HepG2 (cell line): Measurements from ENCODE around the gene ZNF629. TPM values are rescaled to one million over a fixed set of nuclear protein-coding genes. Genes with fewer than 3 reads are reported as not detected.

Experiments
- FOXJ3 ChIP-seq: sonication (generic); formaldehyde crosslinking; IDR thresholded peaks from 2 replicates; pipeline ENCODE4 v1.4.0; 2020; ENCODE audit warnings: missing genetic modification reagents, mild to moderate bottlenecking, borderline replicate concordance
- GABPB1 ChIP-seq: IDR thresholded peaks from 2 replicates; pipeline ENCODE4 v1.6.1; 2016; ENCODE audit warnings: mild to moderate bottlenecking, missing genetic modification reagents, moderate library complexity, missing compliant biosample characterization
- HOXA3 ChIP-seq: sonication (generic); formaldehyde crosslinking; IDR thresholded peaks from 2 replicates; pipeline ENCODE4 v1.5.0; 2020; ENCODE audit warnings: missing genetic modification reagents
- KDM1A ChIP-seq: IDR thresholded peaks from 2 replicates; pipeline ENCODE4 v1.6.1; 2016; ENCODE audit warnings: missing compliant biosample characterization
- POLR2G ChIP-seq: fragments of 200-400 bp; formaldehyde crosslinking; IDR thresholded peaks from 2 replicates; pipeline ENCODE4 v1.6.1; 2018; ENCODE audit warnings: mild to moderate bottlenecking, low read depth, low read length, moderate library complexity
- SUZ12 ChIP-seq: fragments of 150-350 bp; IDR thresholded peaks from 2 replicates; pipeline ENCODE4 v1.6.1; 2014; ENCODE audit warnings: low read depth, low read length
- ZFP37 ChIP-seq: sonication (generic); formaldehyde crosslinking; IDR thresholded peaks from 2 replicates; pipeline ENCODE4 v1.4.0; 2020; ENCODE audit warnings: missing genetic modification reagents, borderline replicate concordance
- ZKSCAN1 ChIP-seq: fragments of 150-350 bp; IDR thresholded peaks from 2 replicates; pipeline ENCODE4 v1.6.1; 2014; ENCODE audit warnings: low read length
- ZMYM2 ChIP-seq: sonication (generic); formaldehyde crosslinking; IDR thresholded peaks from 2 replicates; pipeline ENCODE4 v1.8.0; 2022; ENCODE audit warnings: mild to moderate bottlenecking, missing genetic modification reagents
- ZNF205 ChIP-seq: IDR thresholded peaks from 2 replicates; pipeline ENCODE4 v1.6.1; 2018; ENCODE audit warnings: missing biosample characterization, missing genetic modification reagents
- ZNF264 ChIP-seq: sonication (generic); formaldehyde crosslinking; IDR thresholded peaks from 2 replicates; pipeline ENCODE4 v1.4.0; 2020; ENCODE audit warnings: missing genetic modification reagents
- ZNF274 ChIP-seq: sonication (generic); formaldehyde crosslinking; IDR thresholded peaks from 2 replicates; pipeline ENCODE4 v1.5.1; 2020; ENCODE audit warnings: mild to moderate bottlenecking, missing genetic modification reagents
- ZNF335 ChIP-seq: sonication (generic); formaldehyde crosslinking; IDR thresholded peaks from 2 replicates; pipeline ENCODE4 v1.4.0; 2020; ENCODE audit warnings: missing genetic modification reagents
- ZNF775 ChIP-seq: sonication (generic); formaldehyde crosslinking; IDR thresholded peaks from 2 replicates; pipeline ENCODE4 v1.4.0; 2020; ENCODE audit warnings: missing genetic modification reagents, mild to moderate bottlenecking, moderate library complexity, borderline replicate concordance
- polyA plus RNA-seq, 8 experiments: library from polyadenylated mRNA; depleted of rRNA in 3 of 8; stranded (reverse) in 7 of 8; unstranded in 1 of 8; fragments of >200 nt; fragmentation: Illumina TruSeq in 4 of 8; extraction: Trizol in 4 of 8; gene quantifications; 2 replicates each; pipeline versions ENCODE4 v1.2.1 to v1.2.3, GENCODE V29; 2011 to 2016; ENCODE audit warnings: low read depth in 4 of 8, missing spikeins in 1 of 8, mixed read lengths in 1 of 8; ENCODE audit not compliant: insufficient read depth in 1 of 8
- total RNA-seq, 5 experiments: library from RNA; depleted of rRNA; stranded (reverse); fragments of >200 nt; fragmentation: Illumina TruSeq; extraction: Trizol; gene quantifications; 2 replicates each; pipeline ENCODE4 v1.2.3, GENCODE V29; 2016; ENCODE audit warnings: low read depth in 1 of 5
- TF ChIP-seq, protein P1 (sequence below): IDR thresholded peaks from 2 replicates; pipeline ENCODE4 v1.4.0; 2020; ENCODE audit warnings: mild to moderate bottlenecking, missing genetic modification reagents
- TF ChIP-seq, protein P2 (sequence below): sonication (generic); formaldehyde crosslinking; IDR thresholded peaks from 2 replicates; pipeline ENCODE4 v1.4.0; 2020; ENCODE audit warnings: missing genetic modification reagents, borderline replicate concordance
- TF ChIP-seq, protein P3 (sequence below): sonication (generic); formaldehyde crosslinking; IDR thresholded peaks from 2 replicates; pipeline ENCODE4 v1.8.1; 2023; ENCODE audit warnings: mild to moderate bottlenecking, missing genetic modification reagents
- TF ChIP-seq, protein P4 (sequence below): sonication (generic); formaldehyde crosslinking; IDR thresholded peaks from 2 replicates; pipeline ENCODE4 v1.5.1; 2020; ENCODE audit warnings: missing genetic modification reagents, mild to moderate bottlenecking, borderline replicate concordance

The ZNF629 gene
- total and polyA plus RNA-seq, 2 of the 13 experiments (the other 11 are each of a cell fraction or from before 2014, with no cell fraction given) = 6.1 to 16.5 TPM

DNA sequence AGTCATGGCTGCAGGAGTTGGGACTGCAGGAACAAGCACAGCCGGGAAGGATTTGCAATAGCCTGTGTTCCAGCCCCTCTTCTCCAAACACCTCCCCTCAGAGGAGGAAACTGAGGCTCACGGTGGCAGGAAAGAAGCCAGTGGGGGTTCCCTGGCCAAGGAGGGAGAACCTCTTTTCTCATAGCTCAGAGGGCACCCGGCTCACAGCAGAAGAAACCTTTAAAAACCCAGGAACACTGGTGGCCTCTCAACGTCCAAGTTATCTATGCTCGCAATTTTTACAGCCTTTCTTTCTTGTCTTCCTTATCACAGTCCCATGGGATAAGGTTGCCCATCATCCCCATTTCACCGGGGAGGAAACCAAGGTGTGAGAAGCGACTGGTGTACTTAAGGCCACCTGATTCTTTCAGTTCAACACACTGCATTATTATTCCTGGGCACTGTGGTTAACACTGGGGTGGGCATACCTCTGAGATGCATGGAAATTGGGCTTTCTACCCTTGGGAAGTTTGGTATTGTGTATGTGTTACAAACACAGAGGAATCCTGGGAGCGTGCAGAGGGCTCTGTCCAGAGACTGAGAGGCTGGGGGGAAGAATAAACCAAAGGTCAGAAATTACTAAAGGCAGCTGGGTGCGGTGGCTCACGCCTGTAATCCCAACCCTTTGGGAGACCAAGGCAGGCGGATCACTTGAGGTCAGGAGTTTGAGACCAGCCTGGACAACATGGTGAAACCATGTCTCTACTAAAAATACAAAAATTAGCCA is 791 bp upstream of the ZNF629 start (continued):
- TF ChIP-seq, protein P1, sequence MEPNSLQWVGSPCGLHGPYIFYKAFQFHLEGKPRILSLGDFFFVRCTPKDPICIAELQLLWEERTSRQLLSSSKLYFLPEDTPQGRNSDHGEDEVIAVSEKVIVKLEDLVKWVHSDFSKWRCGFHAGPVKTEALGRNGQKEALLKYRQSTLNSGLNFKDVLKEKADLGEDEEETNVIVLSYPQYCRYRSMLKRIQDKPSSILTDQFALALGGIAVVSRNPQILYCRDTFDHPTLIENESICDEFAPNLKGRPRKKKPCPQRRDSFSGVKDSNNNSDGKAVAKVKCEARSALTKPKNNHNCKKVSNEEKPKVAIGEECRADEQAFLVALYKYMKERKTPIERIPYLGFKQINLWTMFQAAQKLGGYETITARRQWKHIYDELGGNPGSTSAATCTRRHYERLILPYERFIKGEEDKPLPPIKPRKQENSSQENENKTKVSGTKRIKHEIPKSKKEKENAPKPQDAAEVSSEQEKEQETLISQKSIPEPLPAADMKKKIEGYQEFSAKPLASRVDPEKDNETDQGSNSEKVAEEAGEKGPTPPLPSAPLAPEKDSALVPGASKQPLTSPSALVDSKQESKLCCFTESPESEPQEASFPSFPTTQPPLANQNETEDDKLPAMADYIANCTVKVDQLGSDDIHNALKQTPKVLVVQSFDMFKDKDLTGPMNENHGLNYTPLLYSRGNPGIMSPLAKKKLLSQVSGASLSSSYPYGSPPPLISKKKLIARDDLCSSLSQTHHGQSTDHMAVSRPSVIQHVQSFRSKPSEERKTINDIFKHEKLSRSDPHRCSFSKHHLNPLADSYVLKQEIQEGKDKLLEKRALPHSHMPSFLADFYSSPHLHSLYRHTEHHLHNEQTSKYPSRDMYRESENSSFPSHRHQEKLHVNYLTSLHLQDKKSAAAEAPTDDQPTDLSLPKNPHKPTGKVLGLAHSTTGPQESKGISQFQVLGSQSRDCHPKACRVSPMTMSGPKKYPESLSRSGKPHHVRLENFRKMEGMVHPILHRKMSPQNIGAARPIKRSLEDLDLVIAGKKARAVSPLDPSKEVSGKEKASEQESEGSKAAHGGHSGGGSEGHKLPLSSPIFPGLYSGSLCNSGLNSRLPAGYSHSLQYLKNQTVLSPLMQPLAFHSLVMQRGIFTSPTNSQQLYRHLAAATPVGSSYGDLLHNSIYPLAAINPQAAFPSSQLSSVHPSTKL (CRISPR knock-in tag) = peak; percentile 35; the same call in 1 of the 2 replicates
- no peak; the same call in 1 of the 2 replicates for TF ChIP-seq ZNF335 (CRISPR knock-in tag)
- TF ChIP-seq ZFP37 (CRISPR knock-in tag) = no peak
- no peak for TF ChIP-seq SUZ12
- TF ChIP-seq FOXJ3 = no peak
- peak; percentile 59; the same call in 1 of the 2 replicates for TF ChIP-seq ZNF264 (CRISPR knock-in tag)
- no peak for TF ChIP-seq ZNF205
- TF ChIP-seq ZNF274 = no peak
- TF ChIP-seq, protein P2, sequence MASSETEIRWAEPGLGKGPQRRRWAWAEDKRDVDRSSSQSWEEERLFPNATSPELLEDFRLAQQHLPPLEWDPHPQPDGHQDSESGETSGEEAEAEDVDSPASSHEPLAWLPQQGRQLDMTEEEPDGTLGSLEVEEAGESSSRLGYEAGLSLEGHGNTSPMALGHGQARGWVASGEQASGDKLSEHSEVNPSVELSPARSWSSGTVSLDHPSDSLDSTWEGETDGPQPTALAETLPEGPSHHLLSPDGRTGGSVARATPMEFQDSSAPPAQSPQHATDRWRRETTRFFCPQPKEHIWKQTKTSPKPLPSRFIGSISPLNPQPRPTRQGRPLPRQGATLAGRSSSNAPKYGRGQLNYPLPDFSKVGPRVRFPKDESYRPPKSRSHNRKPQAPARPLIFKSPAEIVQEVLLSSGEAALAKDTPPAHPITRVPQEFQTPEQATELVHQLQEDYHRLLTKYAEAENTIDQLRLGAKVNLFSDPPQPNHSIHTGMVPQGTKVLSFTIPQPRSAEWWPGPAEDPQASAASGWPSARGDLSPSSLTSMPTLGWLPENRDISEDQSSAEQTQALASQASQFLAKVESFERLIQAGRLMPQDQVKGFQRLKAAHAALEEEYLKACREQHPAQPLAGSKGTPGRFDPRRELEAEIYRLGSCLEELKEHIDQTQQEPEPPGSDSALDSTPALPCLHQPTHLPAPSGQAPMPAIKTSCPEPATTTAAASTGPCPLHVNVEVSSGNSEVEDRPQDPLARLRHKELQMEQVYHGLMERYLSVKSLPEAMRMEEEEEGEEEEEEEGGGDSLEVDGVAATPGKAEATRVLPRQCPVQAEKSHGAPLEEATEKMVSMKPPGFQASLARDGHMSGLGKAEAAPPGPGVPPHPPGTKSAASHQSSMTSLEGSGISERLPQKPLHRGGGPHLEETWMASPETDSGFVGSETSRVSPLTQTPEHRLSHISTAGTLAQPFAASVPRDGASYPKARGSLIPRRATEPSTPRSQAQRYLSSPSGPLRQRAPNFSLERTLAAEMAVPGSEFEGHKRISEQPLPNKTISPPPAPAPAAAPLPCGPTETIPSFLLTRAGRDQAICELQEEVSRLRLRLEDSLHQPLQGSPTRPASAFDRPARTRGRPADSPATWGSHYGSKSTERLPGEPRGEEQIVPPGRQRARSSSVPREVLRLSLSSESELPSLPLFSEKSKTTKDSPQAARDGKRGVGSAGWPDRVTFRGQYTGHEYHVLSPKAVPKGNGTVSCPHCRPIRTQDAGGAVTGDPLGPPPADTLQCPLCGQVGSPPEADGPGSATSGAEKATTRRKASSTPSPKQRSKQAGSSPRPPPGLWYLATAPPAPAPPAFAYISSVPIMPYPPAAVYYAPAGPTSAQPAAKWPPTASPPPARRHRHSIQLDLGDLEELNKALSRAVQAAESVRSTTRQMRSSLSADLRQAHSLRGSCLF (CRISPR knock-in tag) = no peak
- no peak for TF ChIP-seq GABPB1 (CRISPR knock-in tag)
- TF ChIP-seq POLR2G = peak; percentile 0; the same call in 1 of the 2 replicates
- TF ChIP-seq ZKSCAN1 = no peak
- TF ChIP-seq, protein P3, sequence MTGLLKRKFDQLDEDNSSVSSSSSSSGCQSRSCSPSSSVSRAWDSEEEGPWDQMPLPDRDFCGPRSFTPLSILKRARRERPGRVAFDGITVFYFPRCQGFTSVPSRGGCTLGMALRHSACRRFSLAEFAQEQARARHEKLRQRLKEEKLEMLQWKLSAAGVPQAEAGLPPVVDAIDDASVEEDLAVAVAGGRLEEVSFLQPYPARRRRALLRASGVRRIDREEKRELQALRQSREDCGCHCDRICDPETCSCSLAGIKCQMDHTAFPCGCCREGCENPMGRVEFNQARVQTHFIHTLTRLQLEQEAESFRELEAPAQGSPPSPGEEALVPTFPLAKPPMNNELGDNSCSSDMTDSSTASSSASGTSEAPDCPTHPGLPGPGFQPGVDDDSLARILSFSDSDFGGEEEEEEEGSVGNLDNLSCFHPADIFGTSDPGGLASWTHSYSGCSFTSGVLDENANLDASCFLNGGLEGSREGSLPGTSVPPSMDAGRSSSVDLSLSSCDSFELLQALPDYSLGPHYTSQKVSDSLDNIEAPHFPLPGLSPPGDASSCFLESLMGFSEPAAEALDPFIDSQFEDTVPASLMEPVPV (CRISPR knock-in tag) = no peak
- TF ChIP-seq HOXA3 (CRISPR knock-in tag) = peak; percentile 39; the same call in 1 of the 2 replicates
- TF ChIP-seq ZNF775 (CRISPR knock-in tag) = no peak
- TF ChIP-seq ZMYM2 = peak; percentile 92; the same call in 1 of the 2 replicates
- TF ChIP-seq KDM1A = peak; percentile 75; the same call in 1 of the 2 replicates
- TF ChIP-seq, protein P4, sequence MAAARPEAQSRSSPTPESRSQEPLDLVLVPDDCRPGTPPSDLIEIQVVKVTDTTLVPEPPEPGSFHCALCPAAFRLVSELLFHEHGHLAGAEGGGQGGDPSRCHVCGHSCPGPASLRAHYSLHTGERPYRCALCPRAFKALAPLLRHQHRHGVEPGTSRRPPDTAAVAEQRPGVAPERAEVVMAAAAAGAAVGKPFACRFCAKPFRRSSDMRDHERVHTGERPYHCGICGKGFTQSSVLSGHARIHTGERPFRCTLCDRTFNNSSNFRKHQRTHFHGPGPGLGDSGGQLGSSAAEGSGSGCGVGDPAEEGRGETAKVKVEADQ (CRISPR knock-in tag) = no peak
